NCI-H1417 (cell line): Measurements from ENCODE around the gene CA6.
"Not testable (repeated sequence)": the region's sequence is repeated elsewhere in the genome, so short reads cannot be mapped to it uniquely, and the experiment has no call there.

Source experiments
- DNase-seq, 3 experiments: peaks; one replicate each; lab custom pipeline; 2025; lab: John Stamatoyannopoulos, UW

The CA6 gene

GRCh38 chr1:8945568-8945967, at the start of gene CA6:
CA6 (plus strand) TSS chr1:8945868; CDS start chr1:8945887, 19 bp downstream.
- DNase-seq, result peak in 2 of 3 experiments; percentile 29 to 50

GRCh38 chr1:8896775-8897174, 48.9 kb upstream of the CA6 start:
- peak in 2 of 3 experiments; percentile 17 to 35 for DNase-seq

DNA sequence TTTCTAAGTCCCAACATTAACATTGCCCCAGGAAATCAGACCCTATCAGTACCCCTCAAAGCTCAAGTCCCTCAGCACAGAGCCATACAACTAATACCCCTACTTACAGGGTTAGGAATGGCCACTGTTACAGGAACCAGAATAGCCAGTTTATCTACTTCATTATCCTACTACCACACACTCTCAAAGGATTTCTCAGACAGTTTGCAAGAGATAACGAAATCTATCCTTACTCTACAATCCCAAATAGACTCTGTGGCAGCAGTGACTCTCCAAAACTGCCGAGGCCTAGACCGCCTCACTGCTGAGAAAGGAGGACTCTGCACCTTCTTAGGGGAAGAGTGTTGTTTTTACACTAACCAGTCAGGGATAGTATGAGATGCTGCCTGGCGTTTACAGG, 48.2 kb upstream of the CA6 start:
- DNase-seq, result not testable (repeated sequence)

GRCh38 chr1:8898418-8898817, 47.2 kb upstream of the CA6 start:
- DNase-seq, result not testable (repeated sequence)

- DNase-seq, result no peak
These were observed 46.6 kb upstream of the CA6 start for GRCh38 chr1:8899046-8899445.

DNA sequence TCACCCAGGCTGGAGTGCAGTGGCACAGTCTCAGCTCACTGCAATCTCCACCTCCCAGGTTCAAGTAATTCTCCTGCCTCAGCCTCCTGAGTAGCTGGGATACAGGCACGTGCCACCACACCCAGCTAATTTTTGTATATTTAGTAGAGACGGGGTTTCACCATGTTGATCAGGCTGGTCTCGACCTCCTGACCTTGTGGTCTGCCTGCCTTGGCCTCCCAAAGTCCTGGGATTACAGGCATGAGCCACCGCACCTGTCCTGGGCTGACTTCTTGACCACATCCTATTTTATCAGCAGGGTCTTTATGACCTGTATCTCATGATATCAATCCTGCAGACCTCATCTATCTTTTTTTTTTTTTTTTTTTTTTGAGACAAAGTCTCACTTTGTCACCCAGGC, 45.0 kb upstream of the CA6 start:
- not testable (repeated sequence) for DNase-seq

DNA sequence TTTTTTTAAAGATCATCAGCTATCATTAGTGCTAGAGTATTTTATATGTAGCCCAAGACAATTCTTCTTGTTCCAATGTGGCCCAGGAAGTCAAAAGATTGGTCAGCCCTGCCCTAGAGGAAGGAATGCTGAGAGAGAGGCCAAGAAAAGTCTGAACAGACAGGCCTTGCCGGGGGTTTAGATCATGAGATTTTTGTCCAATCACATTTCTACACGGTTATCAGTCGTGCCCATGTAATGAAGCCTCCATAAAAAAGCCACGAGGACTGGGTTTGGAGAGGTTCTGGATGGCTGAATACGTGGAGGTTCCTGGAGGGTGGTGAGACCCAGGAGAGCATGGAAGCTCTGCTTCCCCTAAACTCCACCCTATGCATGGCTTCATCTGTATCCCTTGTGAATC, 42.9 kb upstream of the CA6 start:
- DNase-seq, result no peak

GRCh38 chr1:8903410-8903809, 42.3 kb upstream of the CA6 start:
- DNase-seq, result no peak

DNA sequence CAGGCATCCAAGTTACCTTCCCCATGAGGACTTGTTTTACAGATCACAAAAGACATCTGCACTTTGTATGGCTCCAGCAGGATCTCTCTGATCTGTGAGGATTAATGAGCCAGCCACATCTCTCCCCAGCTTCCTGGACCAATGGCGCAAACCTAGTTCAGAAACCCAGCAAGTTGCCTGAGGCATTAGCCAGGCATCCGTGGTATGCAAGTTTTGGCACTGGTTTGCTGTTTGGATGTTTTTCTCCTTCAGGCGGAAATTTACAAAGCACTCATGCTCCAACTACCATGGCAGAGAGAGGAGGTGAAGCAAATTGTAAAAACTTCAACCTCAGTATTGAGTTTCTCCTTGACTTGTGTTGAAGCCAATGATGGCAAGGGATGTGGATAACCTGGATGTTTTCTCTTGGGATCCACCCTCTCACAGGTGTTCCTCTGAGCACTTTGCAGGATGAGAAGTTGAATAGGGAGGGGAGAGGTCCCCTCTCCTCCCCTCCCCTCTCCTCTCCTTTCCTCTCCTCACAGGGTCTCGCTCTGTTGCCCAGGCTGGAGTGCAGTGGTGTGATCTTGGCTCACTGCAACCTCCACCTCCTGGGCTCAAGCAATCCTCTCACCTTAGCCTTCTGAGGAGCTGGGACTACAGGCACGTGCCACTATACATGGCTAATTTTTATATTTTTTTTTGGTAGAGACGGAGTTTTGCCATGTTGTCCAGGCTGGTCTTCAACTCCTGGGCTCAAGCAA, 41.6 kb upstream of the CA6 start:
- DNase-seq, result peak in 2 of 3 experiments; percentile 36 to 42

- DNase-seq, result no peak
These were observed 40.0 kb upstream of the CA6 start for GRCh38 chr1:8905582-8906191.

- DNase-seq, result no peak
These were observed 37.1 kb upstream of the CA6 start for GRCh38 chr1:8908388-8909151.

GRCh38 chr1:8910331-8910730, 35.3 kb upstream of the CA6 start:
- no peak for DNase-seq

DNA sequence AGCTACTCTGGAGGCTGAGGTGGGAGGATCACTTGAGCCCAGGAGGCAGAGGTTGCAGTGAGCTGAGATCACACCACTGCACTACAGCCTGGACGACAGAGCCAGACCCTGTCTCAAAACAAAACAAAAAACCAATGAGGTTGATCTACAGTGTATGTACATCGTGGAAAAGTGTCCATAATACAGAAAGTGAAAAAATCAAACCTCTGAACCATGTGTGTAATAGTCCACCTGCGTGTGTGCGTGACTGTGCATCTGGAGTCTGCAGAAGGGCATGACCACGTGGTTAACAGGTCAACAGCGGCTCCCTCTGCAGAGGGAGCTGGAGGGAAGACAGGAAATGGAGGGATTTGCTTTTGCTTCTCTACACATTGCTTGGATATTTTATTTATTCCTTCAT, 34.8 kb upstream of the CA6 start:
- peak in 2 of 3 experiments; percentile 51 to 83 for DNase-seq

- DNase-seq, result peak; percentile 61 to 88 (median 69)
These were observed 34.0 kb upstream of the CA6 start for GRCh38 chr1:8911416-8912309.

DNA sequence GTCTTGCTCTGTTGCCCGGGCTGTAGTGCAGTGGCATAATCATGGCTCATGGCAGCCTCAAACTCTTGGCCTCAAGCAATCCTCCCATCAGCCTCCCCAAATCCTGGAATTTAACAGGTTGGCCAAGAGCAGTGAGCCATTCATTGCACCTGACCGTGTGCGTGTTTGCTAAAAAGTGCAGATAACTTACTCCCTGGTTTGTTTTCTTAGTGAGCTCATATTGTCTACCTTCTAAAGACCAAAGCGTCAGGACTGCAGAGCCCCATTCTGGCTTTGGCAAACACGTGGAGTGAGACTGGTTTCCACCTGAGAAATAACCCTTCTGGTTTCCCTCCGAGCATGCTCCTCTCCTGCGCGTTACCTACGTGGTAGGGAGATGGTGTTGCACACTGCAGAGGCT, 32.2 kb upstream of the CA6 start:
- DNase-seq, result no peak

- no peak for DNase-seq
These were observed 31.2 kb upstream of the CA6 start for GRCh38 chr1:8914466-8914865.

DNA sequence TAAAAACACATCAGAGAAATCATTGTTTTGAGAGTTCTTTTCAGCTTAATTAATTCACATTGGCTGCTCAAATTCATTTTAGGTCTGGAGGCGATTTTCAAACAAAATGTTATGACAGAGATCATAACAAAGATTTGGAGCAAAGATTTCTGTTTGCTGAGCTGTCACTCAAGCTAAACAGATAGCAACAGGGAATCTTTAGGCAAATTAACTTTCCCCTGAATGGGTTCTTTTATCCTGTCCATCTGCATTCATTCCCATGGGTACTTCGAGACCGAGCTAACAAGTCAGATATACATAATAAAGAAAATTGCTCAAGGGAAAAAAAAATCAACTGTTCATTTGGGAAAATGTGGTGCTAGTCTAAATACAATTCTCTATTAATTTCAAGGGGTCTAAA, 30.2 kb upstream of the CA6 start:
- peak in 1 of 3 experiments; percentile 27 for DNase-seq

DNA sequence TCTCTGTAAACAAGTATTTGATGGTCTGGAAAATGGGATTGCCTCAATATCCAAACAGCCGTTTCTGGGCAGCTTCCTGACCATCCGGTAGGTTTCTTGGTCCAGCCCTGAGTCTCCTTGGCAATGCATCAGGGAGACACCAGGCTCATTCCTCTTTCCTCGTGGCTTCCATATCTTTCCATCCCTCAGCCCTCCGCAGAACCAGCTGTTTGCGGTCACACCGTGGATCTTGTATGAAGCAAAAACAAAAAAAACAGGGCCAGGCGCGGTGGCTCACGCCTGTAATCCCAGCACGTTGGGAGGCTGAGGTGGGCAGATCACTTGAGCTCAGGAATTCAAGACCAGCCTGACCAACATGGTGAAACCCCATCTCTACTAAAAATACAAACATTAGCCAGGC, 28.1 kb upstream of the CA6 start:
- not testable (repeated sequence) for DNase-seq

DNA sequence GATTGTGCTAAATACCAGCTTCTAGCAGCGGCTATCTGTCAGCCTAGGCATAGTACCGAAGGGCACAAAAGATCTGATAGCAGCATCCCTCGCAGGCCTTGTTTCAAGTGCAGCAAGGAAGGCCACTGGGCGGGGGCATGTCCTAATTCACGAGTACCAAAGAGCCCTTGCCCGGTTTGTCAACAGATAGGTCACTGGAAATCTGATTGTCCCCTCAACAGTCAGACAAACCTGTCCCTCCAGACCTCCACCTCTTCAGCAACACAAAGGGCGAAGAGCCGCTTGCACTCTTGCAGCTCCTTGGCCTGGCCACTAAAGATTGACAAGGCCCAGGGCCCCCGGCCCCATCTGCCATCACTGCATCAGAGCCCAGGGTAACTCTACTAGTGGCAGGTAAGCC, 22.7 kb upstream of the CA6 start:
- DNase-seq, result no peak

- DNase-seq, result peak in 2 of 3 experiments; percentile 12 to 42
These were observed 20.3 kb upstream of the CA6 start for GRCh38 chr1:8925406-8925805.

GRCh38 chr1:8925960-8926359, 19.7 kb upstream of the CA6 start:
- DNase-seq, result no peak
